ENCODE data around the gene SND1.

SND1 gene

GRCh38 chr7:127905491-127906330 lies 253.7 kb downstream of the SND1 start:
- DNase-seq (ENCODE audit: low read depth, low spot score) = no peak

- DNase-seq (ENCODE audit: low read depth, low spot score) = no peak
These were observed 255.4 kb downstream of the SND1 start for GRCh38 chr7:127907110-127908040.

DNA sequence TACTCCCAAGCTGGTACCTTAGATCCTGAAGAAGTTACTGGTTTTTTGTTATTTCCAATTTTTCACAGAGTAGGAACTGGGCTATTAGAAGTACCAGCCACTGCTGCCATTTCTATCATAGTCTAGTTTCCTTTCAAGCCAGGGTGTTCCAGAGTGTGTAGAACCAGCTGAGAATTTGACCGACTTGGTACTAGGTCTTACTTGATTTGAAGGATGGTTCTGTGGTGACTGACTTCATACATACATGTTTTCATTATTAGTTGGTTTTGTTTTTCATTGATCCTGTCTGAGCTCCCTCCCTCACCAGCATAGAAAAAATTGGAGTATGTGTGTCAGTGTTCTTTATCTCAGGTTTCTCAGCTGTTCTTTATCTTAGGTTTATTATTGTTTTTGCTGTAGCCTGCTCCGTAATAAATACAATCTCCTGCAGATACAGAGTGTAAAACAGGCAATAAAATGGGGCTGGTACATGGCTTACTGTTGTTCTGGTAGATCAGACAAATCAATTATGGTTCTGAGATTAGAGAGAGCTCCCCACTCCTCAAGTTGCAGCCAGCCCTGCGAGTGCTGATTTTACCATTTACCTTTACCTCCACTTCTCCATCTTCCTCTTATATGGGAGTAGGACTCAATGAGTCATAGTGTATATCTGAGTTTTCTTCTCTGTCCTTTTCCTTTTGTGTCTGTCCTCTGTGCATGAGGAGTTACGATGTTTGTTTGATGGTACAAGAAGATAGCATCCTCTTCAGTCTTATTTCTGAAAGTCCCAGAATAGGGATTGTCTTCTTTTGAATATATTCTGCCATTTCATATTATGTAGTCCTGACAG lies 256.6 kb downstream of the SND1 start:
- no peak for DNase-seq (ENCODE audit: low read depth, low spot score)

- no peak for DNase-seq (ENCODE audit: low read depth, low spot score)
These were observed 257.6 kb downstream of the SND1 start for GRCh38 chr7:127909424-127910152.

DNA sequence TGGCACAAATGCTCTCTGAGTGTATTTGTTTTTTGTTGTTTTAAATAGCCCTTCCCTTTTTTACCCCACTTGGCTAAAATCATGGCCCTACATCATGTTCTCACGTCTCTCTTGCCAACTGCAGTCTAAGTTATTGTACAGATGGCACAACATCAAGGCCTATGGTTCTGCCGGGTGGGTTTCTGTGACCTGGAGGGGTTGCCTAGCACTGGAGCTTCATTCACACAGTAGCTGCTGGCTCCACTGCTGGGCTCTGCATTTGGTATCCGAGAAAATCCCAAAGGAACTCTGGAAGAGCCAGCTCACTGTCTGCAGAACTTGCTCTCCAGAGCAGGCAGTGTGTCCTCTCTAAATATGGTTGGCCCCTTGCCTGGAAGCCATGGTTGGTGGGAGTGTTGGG lies 258.7 kb downstream of the SND1 start:
- no peak for DNase-seq (ENCODE audit: low read depth, low spot score)

GRCh38 chr7:127911968-127912511 lies 260.0 kb downstream of the SND1 start:
- DNase-seq (ENCODE audit: low read depth, low spot score) = no peak

GRCh38 chr7:127912901-127913300 lies 260.9 kb downstream of the SND1 start:
- no peak for DNase-seq (ENCODE audit: low read depth, low spot score)

DNA sequence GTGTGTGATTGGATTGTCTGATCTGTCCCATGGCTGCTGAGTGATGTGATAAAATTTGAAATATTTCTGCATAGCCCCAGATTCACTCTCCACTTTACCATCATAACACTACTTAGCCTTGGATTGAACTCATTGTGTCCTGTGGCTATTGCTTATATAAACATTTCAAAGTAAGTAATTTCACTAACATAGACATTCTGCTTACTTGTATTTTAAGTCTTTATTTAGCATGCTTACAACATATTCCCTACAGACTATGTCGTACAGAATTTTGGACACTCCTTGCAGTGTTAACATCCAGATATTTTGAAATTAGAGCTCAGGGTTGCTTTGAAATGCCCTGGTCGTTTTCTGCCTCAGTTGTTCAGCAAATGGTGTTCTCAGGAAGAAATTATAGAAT lies 261.7 kb downstream of the SND1 start:
- DNase-seq (ENCODE audit: low read depth, low spot score) = no peak

DNA sequence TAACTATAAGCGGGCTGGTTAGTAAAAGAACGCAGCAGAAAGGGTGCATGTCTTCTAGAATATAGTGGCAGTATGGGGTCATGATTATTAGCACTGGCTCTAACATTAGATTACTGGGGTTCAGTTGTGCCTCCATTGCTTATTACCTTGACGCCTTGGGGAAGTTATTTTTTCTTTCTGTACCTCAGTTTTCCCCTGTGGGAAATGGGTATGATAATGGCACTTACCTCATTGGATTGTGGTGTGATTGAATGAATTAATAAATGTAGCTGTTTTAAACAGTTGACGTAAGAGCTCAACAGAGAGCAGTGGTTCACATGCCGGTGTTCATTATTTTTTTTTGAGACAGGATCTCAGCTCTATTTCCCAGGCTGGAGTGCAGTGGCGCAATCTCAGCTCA lies 262.7 kb downstream of the SND1 start:
- no peak for DNase-seq (ENCODE audit: low read depth, low spot score)

DNA sequence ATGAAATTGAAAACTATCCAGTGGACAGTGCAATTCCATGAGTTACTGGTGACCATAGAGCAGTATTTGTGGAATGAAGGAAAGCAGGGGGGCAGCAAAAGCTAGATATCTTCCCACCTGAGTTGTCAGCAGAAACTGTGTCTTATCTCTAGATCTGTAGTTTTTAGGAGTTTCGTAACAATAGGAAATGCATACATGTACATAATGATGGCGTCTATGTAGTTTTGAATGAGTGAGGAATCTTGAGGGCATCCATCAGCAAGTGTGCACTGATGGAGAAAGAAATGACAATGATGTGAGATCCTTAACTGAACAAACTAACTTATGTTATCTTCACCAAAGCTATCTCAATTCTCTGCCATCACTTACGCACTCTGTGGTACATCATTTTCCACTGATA lies 264.7 kb downstream of the SND1 start:
- DNase-seq (ENCODE audit: low read depth, low spot score) = no peak

DNA sequence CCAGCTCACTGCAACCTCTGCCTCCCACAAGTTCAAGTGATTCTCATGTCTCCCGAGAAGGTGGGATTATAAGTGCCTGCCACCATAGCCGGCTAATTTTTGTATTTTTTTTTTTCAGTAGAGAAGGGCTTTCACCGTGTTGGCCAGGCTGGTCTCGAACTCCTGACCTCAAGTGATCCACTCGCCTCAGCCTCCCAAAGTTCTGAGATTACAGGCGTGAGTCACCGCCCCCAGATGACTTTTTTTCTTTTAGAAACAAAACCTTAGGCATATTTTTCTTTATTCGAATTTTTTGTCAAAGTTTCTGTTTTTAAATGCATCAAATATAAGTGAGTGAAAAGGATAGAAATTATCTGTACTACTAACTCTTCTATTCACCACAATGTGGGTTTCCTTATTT lies 266.1 kb downstream of the SND1 start:
- DNase-seq (ENCODE audit: low read depth, low spot score) = no peak

GRCh38 chr7:127920787-127921438 lies 268.9 kb downstream of the SND1 start:
- DNase-seq (ENCODE audit: low read depth, low spot score) = no peak

DNA sequence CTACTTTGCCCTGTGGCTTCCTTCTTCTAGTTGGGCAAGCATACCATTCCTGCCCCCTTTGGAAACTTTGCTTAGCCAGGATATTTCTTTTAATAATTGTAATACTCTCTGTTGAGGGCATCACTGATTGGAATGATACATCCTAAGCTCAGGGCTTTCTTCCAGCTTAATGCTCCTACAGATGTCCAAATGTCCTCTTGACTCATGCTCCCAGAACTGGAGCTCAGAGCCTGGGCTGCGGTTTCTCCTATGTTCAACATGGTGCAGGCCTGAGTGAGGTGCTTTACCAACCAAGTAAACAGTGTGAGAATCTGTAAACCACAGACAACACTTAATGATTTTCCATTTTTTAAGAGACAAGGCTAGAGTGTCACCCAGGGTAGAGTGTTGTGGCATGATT lies 270.7 kb downstream of the SND1 start:
- DNase-seq (ENCODE audit: low read depth, low spot score) = no peak

- DNase-seq (ENCODE audit: low read depth, low spot score) = no peak
These were observed 272.9 kb downstream of the SND1 start for GRCh38 chr7:127924874-127925273.

- no peak for DNase-seq (ENCODE audit: low read depth, low spot score)
These were observed 275.3 kb downstream of the SND1 start for GRCh38 chr7:127927348-127927696.

DNA sequence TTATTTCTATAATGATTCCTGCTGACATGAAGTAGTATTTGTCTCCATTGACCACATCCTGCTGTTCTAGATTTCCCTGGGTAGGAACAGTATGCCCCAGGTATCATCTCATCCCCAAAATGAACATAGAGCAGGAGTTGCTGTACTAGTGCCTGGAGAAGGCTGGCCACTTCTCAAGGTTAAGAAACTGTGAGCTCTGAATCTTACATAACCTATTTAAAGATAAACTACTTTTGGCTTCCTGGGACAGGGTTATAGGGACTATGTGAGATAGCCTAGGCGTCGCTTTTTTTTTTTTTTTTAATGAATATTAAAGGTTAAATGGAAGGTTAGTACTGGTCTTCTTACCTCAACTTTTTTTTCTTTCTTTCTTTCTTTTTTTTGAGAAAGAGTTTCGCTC lies 276.2 kb downstream of the SND1 start:
- DNase-seq (ENCODE audit: low read depth, low spot score) = no peak

- DNase-seq (ENCODE audit: low read depth, low spot score) = no peak
These were observed 276.9 kb downstream of the SND1 start for GRCh38 chr7:127928852-127929251.

GRCh38 chr7:127930341-127931328 lies 278.6 kb downstream of the SND1 start:
- no peak for DNase-seq (ENCODE audit: low read depth, low spot score)

DNA sequence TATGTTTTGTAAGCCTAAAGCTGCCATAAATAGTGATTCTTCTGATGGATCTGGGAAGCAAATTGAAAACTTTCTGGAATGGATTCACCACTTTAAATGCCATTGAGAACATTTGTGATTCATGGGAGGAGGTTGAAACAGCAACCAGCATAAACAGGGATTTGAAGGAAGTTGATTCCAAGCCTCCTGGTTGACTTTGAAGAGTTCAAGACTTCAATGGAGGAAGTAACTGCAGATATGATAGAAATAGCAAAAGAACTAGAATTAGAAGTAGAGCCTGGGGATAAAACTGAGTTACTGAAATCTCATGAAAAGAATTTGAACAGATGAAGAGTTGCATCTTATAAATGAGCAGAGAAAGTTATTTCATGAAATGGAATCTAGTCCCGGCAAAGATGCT lies 280.1 kb downstream of the SND1 start:
- DNase-seq (ENCODE audit: low read depth, low spot score) = no peak
